ENCODE results near the gene APOC3. TPM values are rescaled to one million over a fixed set of nuclear protein-coding genes. Genes with fewer than 3 reads are reported as not detected.

The APOC3 gene
- total RNA-seq, 2 experiments from 2014 or later, result not detected

DNA sequence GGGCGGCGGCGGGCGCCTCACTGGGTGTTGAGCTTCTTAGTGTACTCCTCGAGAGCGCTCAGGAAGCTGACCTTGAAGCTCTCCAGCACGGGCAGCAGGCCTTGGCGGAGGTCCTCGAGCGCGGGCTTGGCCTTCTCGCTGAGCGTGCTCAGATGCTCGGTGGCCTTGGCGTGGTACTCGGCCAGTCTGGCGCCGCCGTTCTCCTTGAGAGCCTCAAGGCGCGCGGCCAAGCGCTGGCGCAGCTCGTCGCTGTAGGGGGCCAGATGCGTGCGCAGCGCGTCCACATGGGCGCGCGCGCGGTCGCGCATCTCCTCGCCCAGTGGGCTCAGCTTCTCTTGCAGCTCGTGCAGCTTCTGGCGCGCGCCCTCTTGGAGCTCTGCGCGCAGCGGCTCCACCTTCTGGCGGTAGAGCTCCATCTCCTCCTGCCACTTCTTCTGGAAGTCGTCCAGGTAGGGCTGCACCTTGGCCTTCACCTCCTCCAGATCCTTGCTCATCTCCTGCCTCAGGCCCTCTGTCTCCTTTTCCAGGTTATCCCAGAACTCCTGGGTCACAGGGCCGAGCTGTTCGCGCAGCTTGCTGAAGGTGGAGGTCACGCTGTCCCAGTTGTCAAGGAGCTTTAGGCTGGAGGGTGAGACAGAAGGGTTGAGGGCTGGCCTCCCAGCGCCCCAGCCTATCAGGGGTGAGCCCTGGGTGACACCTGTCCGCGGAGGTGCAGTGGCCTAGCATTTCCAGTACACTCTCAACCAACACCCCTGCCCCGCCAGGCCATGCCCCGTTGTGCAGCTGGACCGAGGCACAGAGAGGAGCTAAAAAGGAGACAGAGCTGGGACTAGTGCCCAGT, 6.3 kb downstream of the APOC3 start:
- CTCF ChIA-PET, result interaction anchor here (0.6 to 3.8 kb wide), 29 partner anchors 9 to 388 kb away, joined by 3 to 33 read pairs (median 4); partner anchors contain the start of genes APOA5, SIDT2 and ZPR1
- POLR2A ChIA-PET, result interaction anchor here (0.5 to 0.9 kb wide), 7 partner anchors 45 to 287 kb away, joined by 3 to 7 read pairs (median 3); partner anchors contain the start of gene APOA5
- Mint-ChIP-seq H3K9me3 (no peaks in the 10 kb centered on the region), H3K4me1 (peaks cover 16% of the 10 kb centered on the region), H3K27ac (peak overlapping the region; percentile 80), H3K36me3 (ENCODE audit: low read depth) (no peaks in the 10 kb centered on the region), H3K4me3 (peak overlapping the region; percentile 66), H3K27me3 (no peaks in the 10 kb centered on the region)
- DNase-seq, result peak; percentile 83

DNA sequence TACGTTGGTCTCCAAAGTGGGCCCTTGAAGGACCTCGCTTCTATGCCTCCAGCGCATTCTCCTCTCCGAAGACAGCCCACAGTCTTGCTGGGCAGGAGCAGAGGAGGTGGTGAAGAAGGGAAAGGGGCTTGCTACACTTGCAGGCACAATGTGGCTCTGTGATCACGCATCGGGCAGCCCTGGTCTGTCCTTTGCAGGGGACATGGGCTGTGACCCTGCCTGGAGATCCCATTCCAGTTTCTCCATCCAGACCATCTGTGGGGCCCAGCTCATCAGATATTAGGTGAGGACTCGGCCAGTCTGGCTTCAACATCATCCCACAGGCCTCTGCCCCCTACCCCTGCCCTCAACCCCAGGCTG, 6.9 kb downstream of the APOC3 start:
- Mint-ChIP-seq H3K4me1 (peaks cover 16% of the 10 kb centered on the region), H3K27me3 (no peaks in the 10 kb centered on the region), H3K27ac (no peak overlapping the region), H3K4me3 (no peak overlapping the region), H3K9me3 (no peaks in the 10 kb centered on the region), H3K36me3 (ENCODE audit: low read depth) (no peaks in the 10 kb centered on the region)
- CTCF ChIA-PET, result interaction anchor here (1.0 to 3.8 kb wide), 23 partner anchors 10 to 388 kb away, joined by 3 to 33 read pairs (median 5); partner anchors contain the start of genes APOA5, SIDT2 and ZPR1
- DNase-seq, result no peak
- POLR2A ChIA-PET, result interaction anchor here (0.6 kb wide), 1 partner anchor 274 kb away, joined by 3 read pairs; no protein-coding TSS in a partner anchor

DNA sequence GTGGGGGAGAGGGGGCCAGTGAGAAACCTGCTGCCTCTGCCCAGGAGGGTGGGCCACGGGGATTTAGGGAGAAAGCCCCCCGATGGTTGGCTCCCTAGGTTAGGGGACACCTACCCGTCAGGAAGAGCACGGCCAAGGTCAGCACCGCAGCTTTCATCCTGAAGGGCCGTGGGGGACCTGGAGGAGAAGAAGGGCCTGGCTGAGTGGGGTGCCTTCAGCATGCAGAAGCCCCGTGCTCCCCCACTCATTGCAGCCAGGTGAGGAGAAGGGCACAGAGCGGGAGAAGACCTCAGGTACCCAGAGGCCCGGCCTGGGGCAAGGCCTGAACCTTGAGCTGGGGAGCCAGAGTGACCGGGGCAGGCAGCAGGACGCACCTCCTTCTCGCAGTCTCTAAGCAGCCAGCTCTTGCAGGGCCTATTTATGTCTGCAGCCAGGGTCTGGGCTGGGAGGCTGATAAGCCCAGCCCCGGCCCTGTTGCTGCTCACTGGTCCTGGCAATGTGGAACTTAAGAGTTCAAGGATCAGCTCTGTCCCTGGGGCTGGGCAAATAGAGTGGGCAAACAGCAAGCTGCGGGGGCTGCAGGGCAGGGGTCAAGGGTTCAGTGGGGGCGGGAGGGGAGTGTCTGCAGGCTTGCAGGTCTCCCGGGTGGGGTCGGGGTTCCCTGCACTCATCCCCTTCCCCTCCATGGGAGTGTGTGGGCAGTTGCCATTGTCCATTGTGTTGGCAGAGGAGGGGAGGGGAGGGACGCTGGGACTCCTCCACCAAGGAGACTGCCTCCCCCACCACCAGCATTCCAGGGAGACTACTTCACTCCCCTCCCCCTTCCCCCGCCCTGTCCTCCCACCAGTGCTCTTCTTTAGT, 7.8 kb downstream of the APOC3 start, which contains the start of gene APOA1:
APOA1 (minus strand) TSS at position 392 of the 861 bp plus-strand sequence; CDS start at position 157, 235 bp downstream.
- Mint-ChIP-seq H3K27me3 (no peaks in the 10 kb centered on the region), H3K27ac (no peak within 1 kb of the TSS), H3K9me3 (no peaks in the 10 kb centered on the region), H3K36me3 (ENCODE audit: low read depth) (no peaks in the 10 kb centered on the region), H3K4me1 (peaks cover 16% of the 10 kb centered on the region), H3K4me3 (no peak within 1 kb of the TSS)
- ChIA-PET POLR2A (no interaction called here), CTCF (interaction anchor here (1.4 to 3.8 kb wide), 7 partner anchors 9 to 267 kb away, joined by 4 to 33 read pairs (median 9); partner anchors contain the start of gene APOA5)
- no peak for DNase-seq

DNA sequence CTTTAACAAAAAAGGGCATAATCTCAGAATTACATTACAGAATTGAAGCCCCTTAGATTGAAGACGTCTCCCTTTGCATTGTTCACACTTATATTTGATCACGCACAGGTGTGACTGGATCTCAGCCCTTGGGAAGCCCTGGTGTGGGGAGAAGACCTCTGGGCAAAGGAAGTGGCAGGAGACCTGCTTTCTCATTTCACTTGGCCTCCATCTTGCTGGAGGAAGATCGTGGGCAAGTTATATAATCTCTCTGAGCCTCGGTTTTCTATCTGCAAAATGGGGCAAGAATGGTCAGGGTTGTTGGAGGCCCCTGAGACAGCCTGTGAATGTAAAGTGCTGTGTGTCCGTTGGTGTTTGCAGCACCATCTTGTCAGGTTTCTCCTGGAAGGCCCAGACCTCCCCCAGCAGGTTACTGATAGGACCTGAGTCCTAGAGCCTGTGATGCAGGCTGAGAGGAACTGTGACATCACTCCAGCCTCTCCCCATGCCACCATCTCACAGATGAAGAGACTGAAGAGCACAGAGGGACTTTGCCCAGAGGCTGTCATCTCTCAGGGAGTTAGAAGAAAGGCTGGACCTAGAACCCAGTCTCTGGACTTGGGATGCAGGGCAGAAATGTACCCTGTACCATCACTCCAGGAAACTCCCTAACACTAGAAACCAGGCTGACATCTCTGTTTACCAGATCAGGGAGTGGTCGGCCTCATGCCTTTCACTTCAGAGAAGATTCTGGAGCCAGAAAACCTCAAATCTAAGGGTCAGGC, 8.8 kb downstream of the APOC3 start:
- CTCF ChIA-PET, result no interaction called here
- no peak for DNase-seq
- Mint-ChIP-seq H3K4me1 (peaks cover 16% of the 10 kb centered on the region), H3K27ac (peak overlapping the region; percentile 17), H3K27me3 (no peaks in the 10 kb centered on the region), H3K9me3 (no peaks in the 10 kb centered on the region), H3K36me3 (ENCODE audit: low read depth) (peaks cover 2% of the 10 kb centered on the region), H3K4me3 (no peak overlapping the region)
- POLR2A ChIA-PET, result no interaction called here

DNA sequence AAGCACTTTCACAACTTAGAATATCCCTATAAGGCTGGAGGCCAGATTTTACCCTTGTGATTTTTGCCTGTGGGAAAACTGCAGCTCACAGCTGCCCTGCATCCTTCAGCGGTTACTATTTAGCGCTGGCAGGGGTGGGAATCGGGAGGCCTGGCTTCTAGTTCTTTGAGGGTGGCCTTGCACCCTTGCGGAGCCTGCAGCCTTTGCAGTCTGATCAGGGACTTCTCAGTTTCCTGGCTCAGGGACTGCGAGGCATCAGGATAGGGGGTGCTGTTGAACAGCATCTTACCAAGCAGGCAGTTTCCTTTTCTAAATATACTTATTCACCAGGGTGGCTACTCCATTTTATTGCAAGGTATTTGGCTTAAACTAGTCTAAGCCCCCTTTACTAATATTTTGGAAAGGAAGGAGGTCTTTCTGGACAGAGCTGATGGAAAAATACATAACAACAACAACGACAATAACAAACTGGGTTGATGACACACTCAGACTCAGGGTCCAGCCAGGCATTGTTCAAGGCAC, 10.6 kb downstream of the APOC3 start:
- Mint-ChIP-seq H3K27me3 (no peaks in the 10 kb centered on the region), H3K4me1 (peaks cover 9% of the 10 kb centered on the region), H3K4me3 (no peak overlapping the region), H3K27ac (no peak overlapping the region), H3K9me3 (no peaks in the 10 kb centered on the region), H3K36me3 (ENCODE audit: low read depth) (peaks cover 13% of the 10 kb centered on the region)
- DNase-seq, result no peak
- CTCF ChIA-PET, result no interaction called here
- POLR2A ChIA-PET, result no interaction called here

DNA sequence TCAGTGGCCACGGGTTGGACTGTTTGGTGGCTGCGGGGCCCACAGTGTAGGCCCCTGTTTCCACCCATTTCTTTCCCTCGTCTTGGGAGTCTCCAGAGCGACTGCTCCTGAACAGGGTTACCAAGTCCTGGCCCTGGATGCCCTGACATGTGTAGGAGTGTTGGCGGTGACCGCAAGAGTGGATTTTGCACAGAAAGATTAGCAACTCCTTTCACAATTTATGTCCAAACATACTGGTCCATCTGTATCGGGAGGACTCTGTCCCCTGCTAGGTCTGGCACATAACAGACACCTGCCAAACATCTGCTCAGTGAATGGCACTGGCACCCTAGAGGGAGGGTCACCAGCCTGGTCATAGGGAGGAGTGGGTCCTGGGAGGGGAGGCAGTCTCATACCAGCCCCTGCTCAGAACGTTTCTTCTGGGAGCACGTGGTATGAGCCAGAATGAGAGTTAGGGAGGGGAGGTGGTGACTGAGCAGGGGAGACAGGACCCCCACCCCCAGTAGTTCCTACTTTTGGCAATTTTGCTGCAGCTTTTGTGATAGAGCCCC, 11.1 kb downstream of the APOC3 start:
- ChIA-PET POLR2A (no interaction called here), CTCF (interaction anchor here (0.9 to 1.3 kb wide), 2 partner anchors 18 to 199 kb away, joined by 3 to 4 read pairs; partner anchors contain the start of gene APOA4)
- no peak overlapping the region for H3K27ac Mint-ChIP-seq
- no peak overlapping the region for H3K4me3 Mint-ChIP-seq
- no peaks in the 10 kb centered on the region for H3K27me3 Mint-ChIP-seq
- DNase-seq, result no peak
- H3K9me3 Mint-ChIP-seq, result no peaks in the 10 kb centered on the region
- H3K4me1 Mint-ChIP-seq, result peaks cover 4% of the 10 kb centered on the region
- peaks cover 18% of the 10 kb centered on the region for H3K36me3 Mint-ChIP-seq (ENCODE audit: low read depth)

DNA sequence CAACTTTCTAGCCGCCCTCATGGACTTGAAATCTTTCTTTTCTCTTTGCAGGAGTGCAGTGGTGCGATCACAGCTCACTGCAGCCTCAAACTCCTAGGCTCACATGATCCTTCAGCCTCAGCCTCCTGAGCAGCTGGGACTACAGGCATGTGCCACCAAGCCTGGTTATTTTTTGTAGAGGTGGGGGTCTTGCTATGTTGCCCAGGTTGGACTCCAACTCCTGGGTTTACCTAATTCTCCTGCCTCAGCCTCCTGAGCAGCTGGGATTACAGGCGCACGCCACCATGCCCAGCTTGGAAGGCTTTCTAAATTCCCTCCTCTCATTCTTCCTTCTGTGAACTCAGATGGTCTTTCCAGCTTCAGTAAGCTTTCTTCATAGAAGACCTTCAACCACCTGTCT, 12.4 kb downstream of the APOC3 start:
- Mint-ChIP-seq H3K36me3 (ENCODE audit: low read depth) (peaks cover 30% of the 10 kb centered on the region), H3K4me3 (no peak overlapping the region), H3K27ac (peak overlapping the region; percentile 54), H3K4me1 (peaks cover 2% of the 10 kb centered on the region), H3K27me3 (no peaks in the 10 kb centered on the region), H3K9me3 (no peaks in the 10 kb centered on the region)
- POLR2A ChIA-PET, result interaction anchor here (0.6 kb wide), 1 partner anchor 11 kb away, joined by 3 read pairs; no protein-coding TSS in a partner anchor
- CTCF ChIA-PET, result interaction anchor here (0.7 to 1.5 kb wide), 4 partner anchors 10 to 630 kb away, joined by 3 to 4 read pairs (median 4); partner anchors contain the start of gene APOA4
- no peak for DNase-seq

DNA sequence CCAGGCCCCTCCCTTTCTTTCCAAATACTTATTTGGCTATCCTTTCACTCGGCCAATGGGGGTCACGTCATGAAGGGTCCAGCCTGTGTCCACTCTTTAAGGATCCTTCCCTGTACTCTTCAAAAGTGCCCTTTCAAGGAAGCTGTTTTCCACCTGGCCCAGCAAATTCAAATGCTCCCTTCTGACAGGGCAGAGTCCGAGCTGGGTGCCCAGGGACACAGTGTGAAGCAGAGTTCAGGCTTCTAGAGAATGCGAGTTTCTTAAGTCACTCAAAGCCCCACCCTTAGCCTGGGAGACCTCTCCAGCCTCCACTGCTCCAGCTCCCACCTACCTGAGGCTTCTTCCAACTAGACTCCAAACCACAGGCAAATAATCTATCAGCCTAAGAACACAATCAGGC, 13.2 kb downstream of the APOC3 start:
- no peak overlapping the region for H3K27ac Mint-ChIP-seq
- peaks cover 38% of the 10 kb centered on the region for H3K36me3 Mint-ChIP-seq (ENCODE audit: low read depth)
- no peaks in the 10 kb centered on the region for H3K9me3 Mint-ChIP-seq
- H3K27me3 Mint-ChIP-seq, result no peaks in the 10 kb centered on the region
- ChIA-PET CTCF (interaction anchor here (1.5 kb wide), 1 partner anchor 9 kb away, joined by 4 read pairs; no protein-coding TSS in a partner anchor), POLR2A (interaction anchor here (0.6 kb wide), 1 partner anchor 10 kb away, joined by 3 read pairs; no protein-coding TSS in a partner anchor)
- H3K4me1 Mint-ChIP-seq, result peaks cover 2% of the 10 kb centered on the region
- H3K4me3 Mint-ChIP-seq, result no peak overlapping the region
- DNase-seq, result no peak

DNA sequence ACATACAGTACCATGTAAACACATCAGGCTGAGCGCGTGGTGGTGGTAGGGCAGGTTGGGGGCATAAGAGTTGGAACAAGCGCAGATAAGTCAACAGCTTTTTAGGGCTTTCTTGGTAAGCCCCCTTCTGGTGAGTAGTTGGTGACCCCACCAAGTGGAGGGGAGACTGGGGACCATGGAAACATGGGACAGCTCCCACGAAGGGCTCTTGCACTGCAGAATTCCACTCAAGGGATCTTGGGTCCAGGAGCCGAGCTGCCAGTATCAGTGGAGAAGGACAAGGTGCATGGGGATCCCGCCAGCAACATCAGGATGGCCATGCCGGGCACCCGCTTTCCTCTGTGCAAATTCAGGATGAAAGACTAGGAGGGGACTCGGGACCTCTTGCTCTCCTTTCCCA, 14.0 kb downstream of the APOC3 start:
- POLR2A ChIA-PET, result no interaction called here
- no peaks in the 10 kb centered on the region for H3K27me3 Mint-ChIP-seq
- DNase-seq, result no peak
- no peak overlapping the region for H3K4me3 Mint-ChIP-seq
- CTCF ChIA-PET, result no interaction called here
- peaks cover 2% of the 10 kb centered on the region for H3K4me1 Mint-ChIP-seq
- no peaks in the 10 kb centered on the region for H3K9me3 Mint-ChIP-seq
- H3K27ac Mint-ChIP-seq, result peak overlapping the region; percentile 11
- H3K36me3 Mint-ChIP-seq (ENCODE audit: low read depth), result peaks cover 38% of the 10 kb centered on the region

DNA sequence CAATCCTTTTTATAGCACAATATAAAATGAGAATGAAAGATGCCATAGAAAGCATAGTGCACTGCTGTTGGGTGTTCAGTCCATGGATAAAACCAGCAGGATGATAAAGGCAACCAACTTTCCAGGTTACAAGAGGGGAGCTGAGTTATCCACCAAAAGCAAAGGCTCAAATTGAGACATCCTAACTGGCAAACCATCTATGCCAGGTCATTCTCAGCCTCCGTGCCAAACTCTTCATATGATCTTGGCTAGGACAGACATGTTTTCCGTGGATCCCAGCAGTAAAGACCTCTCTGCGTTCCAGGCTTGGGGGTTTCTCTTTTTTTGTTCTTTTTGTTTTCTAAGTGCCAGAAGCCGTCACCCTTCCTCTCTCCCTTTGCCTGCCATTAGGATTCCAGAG, 15.0 kb downstream of the APOC3 start:
- H3K9me3 Mint-ChIP-seq, result no peaks in the 10 kb centered on the region
- no peaks in the 10 kb centered on the region for H3K27me3 Mint-ChIP-seq
- H3K36me3 Mint-ChIP-seq (ENCODE audit: low read depth), result peaks cover 45% of the 10 kb centered on the region
- H3K4me1 Mint-ChIP-seq, result peaks cover 5% of the 10 kb centered on the region
- ChIA-PET POLR2A (no interaction called here), CTCF (interaction anchor here (3.7 kb wide), 1 partner anchor 8 kb away, joined by 18 read pairs; the partner anchor contains the start of gene APOA1)
- H3K27ac Mint-ChIP-seq, result no peak overlapping the region
- no peak overlapping the region for H3K4me3 Mint-ChIP-seq
- DNase-seq, result no peak

DNA sequence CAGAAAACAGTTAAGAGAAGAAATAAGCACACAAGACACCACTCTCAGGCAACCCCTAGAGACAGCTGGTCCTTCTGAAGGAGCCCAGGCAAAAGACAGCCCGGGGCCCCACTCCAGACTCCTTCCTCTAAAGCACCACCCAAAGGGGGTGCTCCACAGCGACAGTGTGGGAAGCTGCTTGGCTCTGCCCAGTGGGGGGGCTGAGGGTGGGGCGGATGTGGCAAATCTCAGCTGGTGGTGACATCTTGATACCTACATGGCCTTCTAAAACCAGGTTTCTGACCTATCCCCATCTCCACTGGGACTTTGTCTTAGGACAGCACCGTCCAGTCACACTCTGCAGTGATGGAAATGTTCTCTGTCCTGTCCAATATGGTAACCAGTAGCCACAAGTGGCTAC, 17.9 kb downstream of the APOC3 start:
- Mint-ChIP-seq H3K9me3 (peaks cover 4% of the 10 kb centered on the region), H3K36me3 (ENCODE audit: low read depth) (peaks cover 52% of the 10 kb centered on the region), H3K27me3 (no peaks in the 10 kb centered on the region), H3K27ac (no peak overlapping the region), H3K4me1 (peaks cover 34% of the 10 kb centered on the region), H3K4me3 (no peak overlapping the region)
- no peak for DNase-seq
- CTCF ChIA-PET, result interaction anchor here (0.7 to 3.7 kb wide), 2 partner anchors 11 to 15 kb away, joined by 4 to 18 read pairs; partner anchors contain the start of gene APOA1
- POLR2A ChIA-PET, result no interaction called here

Measured in activated CD4-positive, alpha-beta T cell treated with anti-CD3 and anti-CD28 coated beads, Interleukin-2, amount 10 ng/mL, durations not matched to agents 7 days and 5 days (primary cell).